Brain microvascular endothelial cell (primary cell): Measurements from ENCODE around the gene ADAM12.

Experiments
- DNase-seq: peaks from one replicate; pipeline ENCODE4 v3.0.0-alpha.2; 2020
- H3K27ac ChIP-seq: fragments of 250-450 bp; sonication (Bioruptor Pico); 2 replicates; pipeline ENCODE4 v1.5.1; 2020; ENCODE audit warnings: mild to moderate bottlenecking, moderate library complexity
- H3K27me3 ChIP-seq: fragments of 250-450 bp; sonication (Bioruptor Pico); replicated peaks from 2 replicates; pipeline ENCODE4 v1.5.1; 2020; ENCODE audit warnings: mild to moderate bottlenecking
- H3K36me3 ChIP-seq: fragments of 250-450 bp; sonication (Bioruptor Pico); replicated peaks from 2 replicates; pipeline ENCODE4 v1.5.1; 2020; ENCODE audit warnings: mild to moderate bottlenecking
- H3K4me3 ChIP-seq: 2 replicates; pipeline ENCODE4 v1.5.1; 2011; ENCODE audit warnings: low read depth, mild to moderate bottlenecking, control low read depth, low read length, moderate library complexity
- in situ Hi-C: cut with HindIII; loops from 2 replicates; pipeline ENCODE4 v1.10.0; 2017; ENCODE audit warnings: low sequenced_read_pairs, low pct_ligation_motif_present
- TF ChIP-seq, protein P1 (sequence below): IDR thresholded peaks from 2 replicates; pipeline ENCODE4 v1.5.1; 2011; ENCODE audit warnings: low read depth, mild to moderate bottlenecking, moderate library complexity, low read length, control low read depth, inconsistent platforms; ENCODE audit errors: missing control alignments

Gene ADAM12

DNA sequence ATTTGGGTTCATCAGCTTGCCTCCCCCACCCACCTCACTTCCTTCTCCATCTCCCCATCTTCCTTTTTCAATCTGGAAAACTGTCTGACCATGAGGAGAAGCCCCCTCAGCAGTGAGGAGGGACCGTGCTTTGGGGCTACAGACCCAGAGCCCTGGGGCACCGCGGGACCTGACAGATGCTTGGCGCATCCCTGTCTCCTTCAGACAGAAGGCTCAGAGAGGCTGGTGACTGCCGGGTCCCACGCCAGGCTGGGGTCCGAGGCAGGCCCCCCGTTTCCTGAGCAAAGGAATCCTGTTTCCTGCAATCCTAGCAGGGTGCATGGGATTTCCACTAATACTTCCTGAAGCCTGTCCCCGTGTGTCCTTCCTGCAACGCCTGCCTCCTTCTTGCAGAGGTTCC is 344.9 kb downstream of the ADAM12 start:
- Histone ChIP-seq H3K4me3 (no peak overlapping the region), H3K27ac (no peak overlapping the region), H3K36me3 (no peaks in the 10 kb centered on the region), H3K27me3 (no peaks in the 10 kb centered on the region)
- TF ChIP-seq, protein P1, sequence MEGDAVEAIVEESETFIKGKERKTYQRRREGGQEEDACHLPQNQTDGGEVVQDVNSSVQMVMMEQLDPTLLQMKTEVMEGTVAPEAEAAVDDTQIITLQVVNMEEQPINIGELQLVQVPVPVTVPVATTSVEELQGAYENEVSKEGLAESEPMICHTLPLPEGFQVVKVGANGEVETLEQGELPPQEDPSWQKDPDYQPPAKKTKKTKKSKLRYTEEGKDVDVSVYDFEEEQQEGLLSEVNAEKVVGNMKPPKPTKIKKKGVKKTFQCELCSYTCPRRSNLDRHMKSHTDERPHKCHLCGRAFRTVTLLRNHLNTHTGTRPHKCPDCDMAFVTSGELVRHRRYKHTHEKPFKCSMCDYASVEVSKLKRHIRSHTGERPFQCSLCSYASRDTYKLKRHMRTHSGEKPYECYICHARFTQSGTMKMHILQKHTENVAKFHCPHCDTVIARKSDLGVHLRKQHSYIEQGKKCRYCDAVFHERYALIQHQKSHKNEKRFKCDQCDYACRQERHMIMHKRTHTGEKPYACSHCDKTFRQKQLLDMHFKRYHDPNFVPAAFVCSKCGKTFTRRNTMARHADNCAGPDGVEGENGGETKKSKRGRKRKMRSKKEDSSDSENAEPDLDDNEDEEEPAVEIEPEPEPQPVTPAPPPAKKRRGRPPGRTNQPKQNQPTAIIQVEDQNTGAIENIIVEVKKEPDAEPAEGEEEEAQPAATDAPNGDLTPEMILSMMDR: no peak
- DNase-seq: no peak
- in situ Hi-C loops: no loop called here

DNA sequence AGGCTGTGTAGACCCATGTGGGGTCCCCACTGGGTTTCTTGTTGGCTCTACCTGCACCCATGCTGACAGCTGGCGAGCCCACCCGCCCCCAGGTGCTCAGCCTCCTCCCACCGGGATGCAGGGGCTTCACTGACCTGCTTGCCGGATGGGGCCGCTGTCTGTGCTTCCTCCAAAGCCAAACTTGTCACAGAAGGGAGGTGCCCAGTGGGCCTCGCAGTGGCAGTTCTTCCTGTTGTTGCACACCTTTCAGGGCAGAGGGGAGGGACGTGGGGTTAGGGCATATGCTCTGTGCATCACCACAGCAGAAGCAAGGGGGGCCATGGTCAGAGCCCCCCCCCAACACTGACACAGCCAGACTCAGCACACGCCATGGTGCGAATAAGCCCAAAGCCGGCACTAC is 345.4 kb downstream of the ADAM12 start:
- DNase-seq: no peak
- no peaks in the 10 kb centered on the region for H3K27me3 ChIP-seq
- TF ChIP-seq, protein P1: no peak
- no peak overlapping the region for H3K27ac ChIP-seq
- H3K36me3 ChIP-seq: no peaks in the 10 kb centered on the region
- no peak overlapping the region for H3K4me3 ChIP-seq
- in situ Hi-C loops: no loop called here

DNA sequence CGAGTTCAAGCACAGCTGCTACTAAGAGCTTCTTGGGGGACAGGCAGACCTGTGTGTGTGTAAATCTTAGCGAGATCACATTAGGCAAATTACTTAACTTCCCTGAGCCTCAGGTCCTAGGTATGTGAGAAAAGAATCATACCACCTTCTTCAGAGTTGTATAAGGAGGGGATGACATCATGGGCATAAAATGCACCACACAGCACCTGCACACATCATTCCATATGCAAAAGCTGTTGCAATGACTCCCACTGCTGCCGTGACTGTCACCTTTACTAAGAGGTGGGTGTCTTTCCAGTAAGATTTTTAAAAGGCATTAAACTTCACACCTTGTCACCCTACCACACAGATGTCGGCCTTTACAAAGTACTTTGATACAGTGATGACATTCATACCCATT is 345.9 kb downstream of the ADAM12 start:
- no peak for DNase-seq
- in situ Hi-C loops: no loop called here
- no peaks in the 10 kb centered on the region for H3K27me3 ChIP-seq
- no peak overlapping the region for H3K4me3 ChIP-seq
- no peaks in the 10 kb centered on the region for H3K36me3 ChIP-seq
- TF ChIP-seq, protein P1: no peak
- peak overlapping the region; percentile 9 for H3K27ac ChIP-seq

DNA sequence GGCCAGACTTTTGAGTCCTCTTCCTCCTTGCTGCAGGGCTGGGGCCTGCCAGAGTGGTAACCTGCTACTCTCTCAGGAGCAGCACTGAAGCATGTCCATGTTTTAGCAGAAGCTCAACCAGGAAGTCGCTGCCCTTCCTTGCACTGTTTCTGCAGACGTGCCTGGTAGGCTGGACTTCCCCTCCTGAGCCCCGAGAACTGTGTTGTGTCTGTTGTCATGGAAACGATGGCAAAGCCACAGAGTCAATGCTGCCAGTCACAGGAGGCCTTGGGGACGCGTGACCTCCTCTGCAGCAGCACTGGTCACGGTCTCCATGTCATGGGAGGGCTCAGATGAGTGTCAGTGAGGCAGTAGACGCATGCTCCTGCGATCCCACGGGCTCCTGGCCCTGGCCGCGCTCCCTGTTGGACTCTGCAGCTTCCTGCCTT is 346.5 kb downstream of the ADAM12 start:
- H3K27me3 ChIP-seq: no peaks in the 10 kb centered on the region
- TF ChIP-seq, protein P1: no peak
- DNase-seq: peak; percentile 90
- no peaks in the 10 kb centered on the region for H3K36me3 ChIP-seq
- no peak overlapping the region for H3K4me3 ChIP-seq
- peak overlapping the region; percentile 9 for H3K27ac ChIP-seq
- in situ Hi-C loops: no loop called here

DNA sequence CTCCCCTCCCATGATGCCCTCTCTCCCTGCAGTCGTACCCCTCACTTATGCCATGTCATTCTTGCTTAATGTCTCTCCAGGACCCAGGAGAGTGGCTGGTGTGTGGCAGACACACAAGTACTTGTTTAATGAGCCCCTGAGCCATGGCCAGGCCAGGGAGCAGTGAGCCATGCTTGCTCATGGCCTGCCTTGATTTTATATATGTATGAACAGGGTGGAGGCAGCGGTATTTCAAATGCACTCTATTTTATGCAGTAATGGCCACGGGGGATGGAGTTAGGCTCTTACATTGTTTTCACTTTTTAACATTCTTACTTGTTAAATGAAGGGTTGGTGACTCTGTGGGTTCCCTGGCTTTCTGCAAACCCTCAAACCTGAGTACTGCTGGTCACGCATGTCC is 347.2 kb downstream of the ADAM12 start:
- TF ChIP-seq, protein P1: no peak
- in situ Hi-C loops: no loop called here
- H3K4me3 ChIP-seq: no peak overlapping the region
- DNase-seq: no peak
- H3K36me3 ChIP-seq: no peaks in the 10 kb centered on the region
- no peaks in the 10 kb centered on the region for H3K27me3 ChIP-seq
- H3K27ac ChIP-seq: no peak overlapping the region

DNA sequence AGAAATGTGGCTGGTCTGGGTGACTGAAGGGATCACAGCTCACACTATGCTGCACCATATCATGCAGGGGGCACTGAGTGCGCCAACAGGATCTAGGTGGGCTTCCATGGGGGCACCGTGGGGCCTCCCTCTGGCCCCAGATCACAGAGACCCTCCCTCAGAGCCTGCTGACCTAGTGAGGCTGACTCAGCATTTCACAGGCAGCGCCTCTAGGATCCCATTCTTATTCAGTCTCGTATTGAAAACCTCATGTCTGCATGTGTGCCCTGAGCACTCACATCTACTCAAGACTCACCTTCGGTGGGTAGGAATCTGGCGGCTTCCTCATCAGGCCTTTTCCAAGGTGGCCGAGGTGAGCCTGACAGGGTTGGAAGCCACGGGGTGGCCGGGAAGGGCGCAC is 350.3 kb downstream of the ADAM12 start:
- Histone ChIP-seq H3K27ac (no peak overlapping the region), H3K27me3 (no peaks in the 10 kb centered on the region), H3K36me3 (peaks cover 3% of the 10 kb centered on the region), H3K4me3 (no peak overlapping the region)
- TF ChIP-seq, protein P1: no peak
- DNase-seq: no peak
- in situ Hi-C loops: no loop called here
